ENCODE results near the gene CDC25B. TPM values are rescaled to one million over a fixed set of nuclear protein-coding genes. Genes with fewer than 3 reads are reported as not detected.
"Not testable (repeated sequence)": the region's sequence is repeated elsewhere in the genome, so short reads cannot be mapped to it uniquely, and the experiment has no call there.

CDC25B gene
- polyA plus RNA-seq, 1 donor (not counting 4 experiments of a cell fraction or from before 2014, with no cell fraction given) = 23.5 TPM

GRCh38 chr20:3828798-3829197 is 32.7 kb downstream of the CDC25B start:
- H4K20me1 ChIP-seq (ENCODE audit: control insufficient read depth, extremely low read depth, insufficient read depth, low read length) = no peaks in the 10 kb centered on the region
- H3K27ac ChIP-seq (ENCODE audit: control insufficient read depth, insufficient read depth, low read length) = no peak overlapping the region
- no peak overlapping the region for H2AFZ ChIP-seq (ENCODE audit: control insufficient read depth, low read length)
- H3K4me2 ChIP-seq (ENCODE audit: control insufficient read depth, extremely low read depth, insufficient read depth, low read depth, low read length) = no peak overlapping the region
- TF ChIP-seq CTCF (optimal IDR thresholded peaks at IDR 0.05 in 1 of 3, IDR thresholded peaks at IDR 0.05 in 1 of 3, conservative IDR thresholded peaks at IDR 0.05 in 1 of 3; ENCODE audit: extremely low read depth in 1 of 3, insufficient read depth in 2 of 3, low read length in 3 of 3) (no peak), EZH2 (IDR thresholded peaks at IDR 0.05; ENCODE audit: low read length) (no peak)
- H3K79me2 ChIP-seq (ENCODE audit: control insufficient read depth, insufficient read depth, low read length) = no peaks in the 10 kb centered on the region
- no peaks in the 10 kb centered on the region for H3K27me3 ChIP-seq (ENCODE audit: control insufficient read depth, extremely low read depth, insufficient read depth, low read length)
- no peak for DNase-seq (ENCODE audit: low read depth, low spot score)
- FAIRE-seq = no peak
- H3K9me3 ChIP-seq (ENCODE audit: control insufficient read depth, low read depth, low read length) = no peaks in the 10 kb centered on the region
- H3K9me1 ChIP-seq (ENCODE audit: control insufficient read depth, extremely low read depth, insufficient read depth, low read length) = no peaks in the 10 kb centered on the region
- dilution Hi-C loops (cut with MboI; ENCODE audit: extremely low pct_ligation_motif_present, low sequenced_read_pairs) = no loop called here
- H3K36me3 ChIP-seq (ENCODE audit: control insufficient read depth in 2 of 2, extremely low read depth in 1 of 2, insufficient read depth in 2 of 2, low read length in 2 of 2) = peaks cover 5 to 7% of the 10 kb centered on the region in 2 experiments
- H3K9ac ChIP-seq (ENCODE audit: control insufficient read depth, extremely low read depth, insufficient read depth, low read length) = no peak overlapping the region
- H3K4me3 ChIP-seq (ENCODE audit: control insufficient read depth in 2 of 3, extremely low read depth in 1 of 3, insufficient read depth in 2 of 3, low read depth in 1 of 3, low read length in 3 of 3) = no peak overlapping the region
- no peaks in the 10 kb centered on the region for H3K4me1 ChIP-seq (ENCODE audit: control insufficient read depth, extremely low read depth, insufficient read depth, low read length)

GRCh38 chr20:3829891-3830290 is 33.8 kb downstream of the CDC25B start:
- FAIRE-seq; H2AFZ ChIP-seq (ENCODE audit: control insufficient read depth, low read length); dilution Hi-C loops (cut with MboI; ENCODE audit: extremely low pct_ligation_motif_present, low sequenced_read_pairs); H3K27me3 ChIP-seq (ENCODE audit: control insufficient read depth, extremely low read depth, insufficient read depth, low read length); H4K20me1 ChIP-seq (ENCODE audit: control insufficient read depth, extremely low read depth, insufficient read depth, low read length); H3K79me2 ChIP-seq (ENCODE audit: control insufficient read depth, insufficient read depth, low read length); H3K4me2 ChIP-seq (ENCODE audit: control insufficient read depth, extremely low read depth, insufficient read depth, low read depth, low read length); H3K27ac ChIP-seq (ENCODE audit: control insufficient read depth, insufficient read depth, low read length); H3K9me1 ChIP-seq (ENCODE audit: control insufficient read depth, extremely low read depth, insufficient read depth, low read length); H3K9me3 ChIP-seq (ENCODE audit: control insufficient read depth, low read depth, low read length); H3K36me3 ChIP-seq (ENCODE audit: control insufficient read depth in 2 of 2, extremely low read depth in 1 of 2, insufficient read depth in 2 of 2, low read length in 2 of 2); H3K4me1 ChIP-seq (ENCODE audit: control insufficient read depth, extremely low read depth, insufficient read depth, low read length); H3K9ac ChIP-seq (ENCODE audit: control insufficient read depth, extremely low read depth, insufficient read depth, low read length); H3K4me3 ChIP-seq (ENCODE audit: control insufficient read depth in 2 of 3, extremely low read depth in 1 of 3, insufficient read depth in 2 of 3, low read depth in 1 of 3, low read length in 3 of 3); DNase-seq (ENCODE audit: low read depth, low spot score): not testable (repeated sequence)

- Histone ChIP-seq H3K4me2 (ENCODE audit: control insufficient read depth, extremely low read depth, insufficient read depth, low read depth, low read length) (no peak overlapping the region), H3K9ac (ENCODE audit: control insufficient read depth, extremely low read depth, insufficient read depth, low read length) (no peak overlapping the region), H3K9me1 (ENCODE audit: control insufficient read depth, extremely low read depth, insufficient read depth, low read length) (no peaks in the 10 kb centered on the region), H3K4me3 (ENCODE audit: control insufficient read depth in 2 of 3, extremely low read depth in 1 of 3, insufficient read depth in 2 of 3, low read depth in 1 of 3, low read length in 3 of 3) (no peak overlapping the region), H3K79me2 (ENCODE audit: control insufficient read depth, insufficient read depth, low read length) (no peaks in the 10 kb centered on the region), H2AFZ (ENCODE audit: control insufficient read depth, low read length) (no peak overlapping the region), H3K36me3 (ENCODE audit: control insufficient read depth in 2 of 2, extremely low read depth in 1 of 2, insufficient read depth in 2 of 2, low read length in 2 of 2) (no peaks in the 10 kb centered on the region), H3K9me3 (ENCODE audit: control insufficient read depth, low read depth, low read length) (no peaks in the 10 kb centered on the region), H3K27me3 (ENCODE audit: control insufficient read depth, extremely low read depth, insufficient read depth, low read length) (no peaks in the 10 kb centered on the region), H4K20me1 (ENCODE audit: control insufficient read depth, extremely low read depth, insufficient read depth, low read length) (no peaks in the 10 kb centered on the region), H3K4me1 (ENCODE audit: control insufficient read depth, extremely low read depth, insufficient read depth, low read length) (no peaks in the 10 kb centered on the region), H3K27ac (ENCODE audit: control insufficient read depth, insufficient read depth, low read length) (no peak overlapping the region)
- dilution Hi-C loops (cut with MboI; ENCODE audit: extremely low pct_ligation_motif_present, low sequenced_read_pairs) = no loop called here
- FAIRE-seq (no peak), DNase-seq (ENCODE audit: low read depth, low spot score) (no peak)
- no peak for TF ChIP-seq EZH2 (IDR thresholded peaks at IDR 0.05; ENCODE audit: low read length)
- TF ChIP-seq CTCF (optimal IDR thresholded peaks at IDR 0.05 in 1 of 3, IDR thresholded peaks at IDR 0.05 in 1 of 3, conservative IDR thresholded peaks at IDR 0.05 in 1 of 3; ENCODE audit: extremely low read depth in 1 of 3, insufficient read depth in 2 of 3, low read length in 3 of 3) = no peak
Measured at GRCh38 chr20:3836132-3836531, 40.0 kb downstream of the CDC25B start.

Measured in keratinocyte (primary cell).